Amniotic stem cell (primary cell): Measurements from ENCODE around the gene ALPK3.
"Not testable (repeated sequence)": the region's sequence is repeated elsewhere in the genome, so short reads cannot be mapped to it uniquely, and the experiment has no call there.

Experiments
- DNase-seq: peaks from one replicate; lab custom pipeline; 2025; lab: John Stamatoyannopoulos, UW

ALPK3 gene

DNA sequence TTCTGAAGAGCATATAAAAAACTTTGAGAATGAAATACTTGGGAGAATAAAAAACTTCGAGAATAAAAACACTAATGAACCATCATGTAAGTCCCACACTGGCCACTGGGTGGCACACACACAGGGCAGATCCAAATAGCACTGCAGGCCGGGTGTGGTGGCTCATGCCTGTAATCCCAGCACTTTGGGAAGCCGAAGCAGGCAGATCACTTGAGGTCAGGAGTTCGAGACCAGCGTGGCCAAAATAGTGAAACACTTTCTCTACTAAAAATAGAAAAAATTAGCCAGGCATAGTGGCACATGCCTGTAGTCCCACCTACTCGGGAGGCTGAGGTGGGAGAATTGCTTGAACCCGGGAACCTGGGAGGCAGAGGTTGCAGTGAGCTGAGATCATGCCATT lies 28.5 kb downstream of the ALPK3 start:
- not testable (repeated sequence) for DNase-seq

DNA sequence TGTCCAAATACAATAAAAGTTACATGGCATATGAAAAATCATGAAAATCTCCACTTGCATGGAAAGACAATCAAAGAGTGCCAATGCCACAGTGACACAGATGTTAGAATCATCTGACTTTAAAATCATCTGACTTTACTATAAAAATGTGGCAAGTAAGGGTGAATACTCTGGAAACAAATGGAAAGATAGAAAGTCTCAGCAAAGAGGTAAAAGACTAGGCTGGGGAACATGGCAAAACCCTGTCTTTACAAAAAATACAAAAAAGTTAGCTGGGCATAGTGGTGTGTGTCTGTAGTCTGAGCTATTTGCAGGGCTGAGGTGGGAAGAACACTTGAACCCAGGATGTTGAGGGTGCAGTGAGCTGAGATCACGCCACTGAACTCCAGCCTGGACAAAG lies 29.1 kb downstream of the ALPK3 start:
- DNase-seq: no peak

DNA sequence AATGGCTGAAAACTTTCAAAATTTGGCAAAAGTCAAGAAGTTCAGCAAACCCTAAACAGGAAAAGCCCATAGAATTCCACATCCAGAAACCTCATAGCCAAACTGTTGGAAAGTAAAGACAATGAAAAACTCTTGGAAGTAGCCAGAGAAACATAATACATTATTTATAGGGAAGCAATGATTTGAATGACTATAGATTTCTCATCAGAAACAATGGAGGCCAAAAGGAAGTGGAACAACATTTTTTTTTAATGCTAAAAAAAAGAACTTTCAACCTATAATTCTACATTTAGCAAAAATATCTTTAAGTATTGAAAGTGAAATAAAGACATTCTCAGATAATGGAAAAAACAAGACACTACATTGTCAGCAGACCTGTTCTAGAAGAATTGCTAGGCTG lies 30.2 kb downstream of the ALPK3 start:
- DNase-seq: no peak

DNA sequence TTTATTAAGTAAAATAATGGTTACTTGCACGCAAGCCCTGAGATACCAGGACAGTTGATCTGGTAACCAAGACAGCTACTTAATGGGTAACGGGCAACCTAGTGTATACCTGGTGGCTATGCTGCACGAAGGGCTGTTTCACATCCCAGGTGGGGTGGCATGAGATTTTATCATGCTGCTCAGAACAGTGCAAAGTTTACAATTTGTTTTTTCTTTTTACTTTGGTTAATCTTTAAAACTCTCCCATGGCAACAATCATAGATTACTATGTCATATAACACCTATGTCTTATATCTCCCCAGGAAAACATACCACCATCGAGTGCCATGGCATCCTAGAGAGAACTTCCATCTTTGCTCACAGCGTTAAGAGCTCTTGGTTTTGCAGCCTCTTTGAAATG lies 35.1 kb downstream of the ALPK3 start:
- no peak for DNase-seq

DNA sequence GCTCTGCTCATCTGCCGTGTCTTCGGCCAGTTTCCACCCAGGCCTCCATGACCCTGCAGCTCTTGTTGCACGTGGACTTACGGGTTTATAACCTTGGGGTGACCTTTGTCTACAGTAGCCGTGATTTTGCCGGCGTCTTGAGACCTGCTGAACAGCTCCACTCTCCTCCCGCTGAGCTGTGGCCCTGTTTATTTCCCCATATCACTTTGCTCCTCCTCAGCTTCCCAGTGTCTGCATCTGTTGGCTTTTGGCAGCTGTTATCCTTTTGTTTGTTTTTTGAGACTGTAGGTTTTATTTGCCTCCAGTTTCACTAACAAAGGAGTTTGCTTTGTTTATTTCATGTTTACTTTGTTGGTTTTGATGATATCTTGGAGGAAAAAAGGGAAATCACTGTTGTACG lies 38.0 kb downstream of the ALPK3 start:
- no peak for DNase-seq

DNA sequence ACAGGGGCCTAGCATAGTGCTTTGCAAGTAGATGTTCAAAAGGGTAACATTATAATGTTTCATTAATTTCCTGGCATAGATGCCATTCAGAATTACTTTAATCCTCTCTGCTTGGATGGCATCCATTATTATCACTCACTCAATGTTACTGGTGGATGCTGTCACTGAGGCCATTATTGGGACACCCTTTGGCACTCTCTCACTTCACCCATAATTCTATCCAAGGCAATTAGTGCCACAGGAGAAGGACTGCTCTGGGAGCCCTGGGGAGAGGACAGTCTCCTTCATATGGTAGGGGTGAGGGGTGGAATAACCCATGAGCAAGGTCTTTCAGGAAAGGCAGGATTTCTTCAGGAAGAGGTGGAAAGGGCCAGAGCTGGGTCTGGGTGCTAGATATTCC lies 38.6 kb downstream of the ALPK3 start:
- DNase-seq: no peak

DNA sequence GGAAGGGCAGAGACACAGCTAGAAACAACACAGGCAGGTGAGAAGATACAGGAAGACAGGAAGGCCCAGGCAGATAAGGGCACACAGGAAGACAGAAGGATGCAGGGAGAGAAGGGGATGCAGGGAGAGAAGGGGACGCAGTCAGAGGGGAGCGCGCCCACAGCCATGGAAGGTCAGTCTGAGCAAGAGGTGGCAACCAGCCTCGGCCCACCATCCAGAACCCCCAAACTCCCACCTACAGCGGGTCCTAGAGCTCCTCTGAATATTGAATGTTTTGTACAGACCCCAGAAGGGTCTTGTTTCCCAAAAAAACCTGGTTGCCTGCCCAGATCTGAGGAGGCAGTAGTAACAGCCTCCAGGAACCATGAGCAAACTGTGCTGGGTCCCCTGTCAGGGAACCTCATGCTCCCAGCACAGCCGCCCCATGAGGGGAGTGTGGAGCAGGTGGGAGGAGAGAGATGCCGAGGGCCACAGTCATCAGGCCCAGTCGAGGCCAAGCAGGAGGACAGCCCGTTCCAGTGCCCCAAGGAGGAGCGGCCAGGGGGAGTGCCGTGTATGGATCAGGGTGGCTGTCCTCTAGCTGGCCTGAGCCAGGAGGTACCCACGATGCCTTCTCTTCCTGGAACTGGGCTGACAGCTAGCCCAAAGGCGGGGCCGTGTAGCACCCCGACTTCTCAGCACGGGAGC lies 39.7 kb downstream of the ALPK3 start:
- no peak for DNase-seq

DNA sequence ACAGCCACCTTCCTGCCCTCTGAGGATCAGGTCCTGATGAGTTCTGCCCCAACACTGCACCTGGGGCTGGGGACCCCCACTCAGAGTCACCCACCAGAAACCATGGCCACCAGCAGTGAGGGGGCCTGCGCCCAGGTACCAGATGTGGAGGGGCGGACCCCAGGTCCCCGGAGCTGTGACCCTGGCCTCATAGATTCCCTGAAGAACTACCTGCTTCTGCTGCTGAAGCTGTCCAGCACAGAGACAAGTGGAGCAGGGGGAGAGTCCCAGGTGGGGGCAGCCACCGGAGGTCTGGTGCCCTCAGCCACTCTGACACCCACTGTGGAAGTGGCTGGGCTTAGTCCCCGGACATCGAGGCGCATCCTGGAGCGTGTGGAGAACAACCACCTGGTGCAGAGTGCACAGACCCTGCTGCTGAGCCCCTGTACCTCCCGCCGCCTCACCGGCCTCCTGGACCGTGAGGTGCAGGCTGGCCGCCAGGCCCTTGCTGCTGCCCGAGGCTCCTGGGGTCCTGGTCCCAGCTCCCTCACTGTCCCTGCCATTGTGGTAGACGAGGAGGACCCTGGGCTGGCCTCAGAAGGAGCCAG lies 40.4 kb downstream of the ALPK3 start:
- DNase-seq: no peak

DNA sequence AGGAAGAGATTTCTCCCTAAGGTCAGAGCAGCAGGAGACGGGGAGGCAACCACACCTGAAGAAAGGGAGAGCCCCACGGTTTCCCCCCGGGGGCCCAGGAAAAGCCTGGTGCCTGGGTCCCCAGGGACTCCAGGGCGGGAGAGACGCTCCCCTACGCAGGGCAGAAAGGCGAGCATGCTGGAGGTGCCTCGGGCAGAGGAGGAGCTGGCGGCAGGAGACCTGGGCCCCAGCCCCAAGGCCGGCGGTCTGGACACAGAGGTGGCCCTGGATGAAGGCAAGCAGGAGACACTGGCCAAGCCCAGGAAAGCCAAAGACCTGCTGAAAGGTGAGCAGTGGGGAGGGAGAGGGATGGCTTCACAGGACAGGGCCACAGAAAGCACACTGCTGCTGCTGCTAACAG lies 41.1 kb downstream of the ALPK3 start:
- DNase-seq: no peak

DNA sequence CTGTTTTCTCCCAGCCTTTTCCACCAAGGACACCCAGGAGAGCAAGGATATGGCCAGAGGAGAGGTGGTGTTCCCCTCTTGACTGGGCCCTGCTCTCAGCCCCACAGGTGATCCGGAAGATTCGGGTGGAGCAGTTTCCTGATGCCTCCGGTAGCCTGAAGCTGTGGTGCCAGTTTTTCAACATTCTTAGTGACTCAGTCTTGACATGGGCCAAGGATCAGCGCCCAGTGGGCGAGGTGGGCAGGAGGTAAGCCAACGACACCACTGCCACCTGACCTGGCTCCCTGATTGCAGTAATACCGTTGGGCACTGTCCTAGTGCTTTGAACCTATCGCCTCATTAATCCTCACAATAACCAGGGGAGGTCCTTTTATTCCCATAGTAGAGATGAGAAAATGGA lies 42.0 kb downstream of the ALPK3 start:
- DNase-seq: no peak

DNA sequence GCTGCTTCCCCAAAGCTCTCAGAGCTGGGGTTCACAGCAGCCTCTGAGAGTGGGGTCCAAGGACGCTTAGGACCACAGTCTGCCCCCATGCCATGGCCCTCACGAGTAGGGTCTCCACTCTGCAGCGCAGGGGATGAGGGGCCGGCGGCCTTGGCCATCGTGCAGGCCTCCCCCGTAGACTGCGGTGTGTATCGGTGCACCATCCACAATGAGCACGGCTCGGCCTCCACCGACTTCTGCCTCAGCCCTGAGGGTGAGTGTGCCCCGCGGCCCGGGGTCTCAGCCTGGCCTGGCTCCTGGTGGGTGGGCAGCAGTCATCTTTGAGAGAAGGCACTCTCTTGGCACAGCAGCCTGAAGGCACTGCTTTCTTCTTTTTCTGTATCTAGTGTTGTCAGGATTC lies 42.5 kb downstream of the ALPK3 start:
- no peak for DNase-seq

DNA sequence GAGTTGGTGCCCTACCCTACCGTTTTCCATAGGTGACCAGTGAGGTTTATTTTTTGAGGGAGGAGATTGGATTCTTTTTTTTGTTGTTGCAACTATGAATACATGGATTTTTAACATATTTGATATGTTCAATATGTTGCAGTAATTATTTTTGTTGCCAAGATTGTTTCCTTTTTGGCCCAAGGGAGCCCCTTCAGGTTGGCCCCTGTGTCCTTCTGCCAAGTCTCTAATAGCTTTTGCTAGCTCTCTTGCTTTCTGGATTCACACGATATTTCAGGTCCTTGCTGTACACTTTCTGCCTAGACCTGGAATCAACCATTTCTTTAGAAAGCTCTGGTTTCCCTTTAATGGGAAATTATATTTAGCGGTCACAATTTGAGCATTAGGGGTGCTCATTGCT lies 44.6 kb downstream of the ALPK3 start:
- no peak for DNase-seq

DNA sequence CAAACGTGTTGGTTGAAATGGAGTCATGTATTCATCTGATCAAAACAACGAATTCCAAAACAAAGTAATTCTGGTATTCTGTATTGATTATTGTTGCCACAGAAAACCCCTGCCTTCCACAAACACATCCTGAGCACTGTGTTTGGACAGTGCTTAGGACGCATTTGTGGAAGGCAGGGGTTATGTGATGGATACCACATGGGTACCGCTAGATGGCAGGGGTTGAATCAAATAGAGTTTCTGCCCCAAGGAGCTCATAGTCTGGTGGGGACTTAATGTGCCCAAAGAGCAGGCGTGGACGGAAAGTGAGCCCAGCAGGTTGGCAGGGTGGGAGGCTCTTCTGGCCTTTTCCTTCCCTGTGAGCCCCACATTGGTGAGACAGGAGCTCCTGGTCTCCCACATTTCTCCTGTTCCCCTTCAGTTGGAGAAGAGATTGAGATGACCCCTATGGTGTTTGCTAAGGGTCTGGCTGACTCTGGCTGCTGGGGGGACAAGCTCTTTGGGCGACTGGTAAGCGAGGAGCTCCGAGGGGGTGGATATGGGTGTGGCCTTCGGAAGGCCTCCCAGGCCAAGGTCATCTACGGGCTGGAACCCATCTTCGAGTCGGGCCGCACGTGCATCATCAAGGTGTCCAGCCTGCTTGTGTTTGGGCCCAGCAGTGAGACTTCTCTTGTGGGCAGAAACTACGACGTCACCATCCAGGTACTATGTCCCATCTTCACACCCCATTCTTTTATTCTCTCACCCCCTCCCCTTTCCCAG lies 45.2 kb downstream of the ALPK3 start:
- no peak for DNase-seq

DNA sequence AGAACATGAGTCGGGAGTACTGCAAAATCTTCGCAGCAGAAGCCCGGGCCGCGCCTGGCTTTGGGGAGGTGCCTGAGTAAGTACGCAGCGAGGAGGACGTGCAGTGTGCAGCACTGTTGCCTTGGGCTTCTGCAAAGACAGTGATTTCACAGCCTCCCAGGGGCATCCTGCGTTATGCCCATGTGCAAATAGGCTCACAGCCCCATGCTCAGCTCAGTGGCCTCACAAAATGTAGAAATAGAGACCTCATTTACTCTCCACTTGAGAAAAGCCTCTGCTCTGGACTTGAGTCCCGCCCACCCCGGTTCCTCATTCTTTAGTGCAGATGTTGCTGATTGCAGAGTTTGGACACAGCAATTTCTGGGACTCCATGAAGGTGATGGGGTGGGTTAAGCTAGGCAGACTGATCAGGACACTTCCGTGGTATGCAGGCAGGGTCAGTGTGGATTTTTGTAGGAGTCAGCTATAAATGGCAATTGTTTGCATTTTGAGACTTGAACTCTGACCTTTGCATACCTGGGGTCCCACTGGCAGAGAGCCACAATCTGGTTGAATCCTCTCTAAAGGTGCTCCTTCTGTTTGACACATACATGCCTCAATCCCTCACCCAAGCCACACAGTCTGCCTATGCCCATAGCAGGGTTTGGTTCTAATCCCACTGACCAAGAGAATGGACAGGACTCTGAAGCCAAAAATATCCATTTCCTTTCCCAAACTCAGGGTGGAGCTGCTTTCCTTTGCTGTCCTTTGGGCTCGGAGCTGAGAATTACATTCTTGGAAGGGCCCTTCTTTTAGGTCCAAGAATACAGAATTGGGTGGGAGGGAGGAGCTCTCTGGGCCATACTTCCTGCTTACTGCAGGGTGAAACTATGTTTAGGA lies 46.6 kb downstream of the ALPK3 start:
- no peak for DNase-seq

DNA sequence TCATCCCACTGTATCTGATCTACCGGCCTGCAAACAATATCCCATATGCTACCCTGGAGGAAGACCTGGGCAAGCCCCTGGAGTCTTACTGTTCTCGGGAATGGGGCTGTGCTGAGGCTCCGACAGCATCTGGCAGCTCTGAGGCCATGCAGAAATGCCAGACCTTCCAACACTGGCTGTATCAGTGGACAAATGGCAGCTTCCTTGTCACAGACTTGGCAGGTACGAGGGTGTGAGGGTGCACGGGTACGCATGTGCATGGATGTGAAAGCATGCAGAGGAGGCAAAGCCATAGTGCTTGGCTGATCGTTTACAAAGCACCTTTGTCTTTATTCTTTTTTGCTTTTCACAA lies 47.3 kb downstream of the ALPK3 start:
- DNase-seq: no peak

DNA sequence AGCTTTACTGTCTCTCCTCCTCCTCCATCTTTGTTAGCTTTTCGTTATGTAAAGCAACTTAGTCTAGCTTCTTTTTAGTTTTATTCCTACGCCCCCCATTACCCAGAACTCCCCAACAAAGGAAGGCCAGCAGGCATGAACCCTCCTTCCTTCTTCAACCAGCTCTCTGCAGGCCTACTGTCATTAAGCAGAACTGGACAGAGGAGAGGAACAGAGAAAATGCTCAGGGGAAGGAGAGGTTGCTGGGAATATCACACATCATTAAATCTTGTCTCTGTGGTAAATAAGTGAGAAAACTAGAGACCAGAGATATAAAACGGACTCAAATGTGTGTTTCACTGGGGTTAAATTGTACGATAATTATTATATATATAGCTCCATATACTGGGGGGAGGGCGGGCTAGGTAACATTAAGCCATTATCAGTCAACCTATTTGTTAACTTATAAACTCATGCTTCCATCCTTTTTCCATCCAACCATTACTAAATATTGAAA lies 48.0 kb downstream of the ALPK3 start:
- no peak for DNase-seq

DNA sequence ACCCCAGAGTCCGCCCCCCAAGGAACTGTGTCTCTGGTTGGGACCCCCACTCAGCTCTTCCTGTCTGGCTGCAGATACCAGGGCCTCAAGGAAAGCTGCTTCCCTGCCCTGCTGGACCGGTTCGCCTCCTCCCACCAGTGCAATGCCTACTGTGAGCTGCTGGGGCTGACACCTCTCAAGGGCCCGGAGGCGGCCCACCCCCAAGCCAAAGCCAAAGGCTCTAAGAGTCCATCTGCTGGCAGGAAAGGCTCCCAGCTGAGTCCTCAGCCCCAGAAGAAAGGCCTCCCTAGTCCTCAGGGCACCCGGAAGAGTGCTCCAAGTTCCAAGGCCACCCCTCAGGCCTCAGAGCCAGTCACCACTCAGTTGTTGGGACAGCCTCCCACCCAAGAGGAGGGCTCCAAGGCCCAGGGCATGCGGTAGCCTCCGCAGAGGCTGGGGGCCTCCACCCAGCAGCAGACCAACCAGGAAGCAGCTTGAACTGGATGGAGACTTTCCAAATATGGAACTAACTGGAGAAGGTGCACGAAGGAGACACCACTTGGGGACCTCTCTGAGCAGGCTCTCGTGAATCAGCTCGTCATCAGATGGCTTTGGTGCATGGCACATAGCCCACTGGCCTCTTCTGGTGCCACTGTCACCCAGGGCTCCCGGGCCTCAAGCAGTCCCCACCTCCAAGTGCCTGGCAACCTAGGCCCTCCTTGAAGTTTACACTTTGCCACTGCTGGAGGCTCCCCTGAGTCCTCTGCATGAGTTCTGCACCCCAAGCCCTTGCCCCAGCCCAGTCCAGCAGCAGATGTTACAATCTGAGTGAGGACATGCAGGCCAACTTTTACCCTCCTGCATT lies 51.1 kb downstream of the ALPK3 start:
- DNase-seq: no peak

DNA sequence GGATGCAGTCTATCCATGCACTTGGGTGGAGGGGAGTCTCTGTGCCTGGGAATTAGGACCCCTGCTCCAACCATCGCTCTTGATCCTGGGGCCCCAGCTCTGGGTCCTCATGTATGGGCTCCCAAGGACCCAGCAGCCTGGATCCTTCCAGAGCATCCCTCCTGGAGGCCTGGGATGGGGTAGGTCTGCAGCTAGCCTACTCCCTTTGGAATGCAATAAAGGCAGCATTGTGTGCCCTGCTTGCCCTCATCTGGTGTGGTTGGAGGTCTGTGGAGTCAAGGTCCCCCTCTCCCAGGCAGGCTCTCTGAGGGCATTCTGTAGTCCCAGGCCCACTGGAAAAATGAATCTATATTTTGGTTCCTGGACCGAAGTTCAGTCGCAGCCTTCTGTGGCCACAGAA lies 52.4 kb downstream of the ALPK3 start:
- no peak for DNase-seq

DNA sequence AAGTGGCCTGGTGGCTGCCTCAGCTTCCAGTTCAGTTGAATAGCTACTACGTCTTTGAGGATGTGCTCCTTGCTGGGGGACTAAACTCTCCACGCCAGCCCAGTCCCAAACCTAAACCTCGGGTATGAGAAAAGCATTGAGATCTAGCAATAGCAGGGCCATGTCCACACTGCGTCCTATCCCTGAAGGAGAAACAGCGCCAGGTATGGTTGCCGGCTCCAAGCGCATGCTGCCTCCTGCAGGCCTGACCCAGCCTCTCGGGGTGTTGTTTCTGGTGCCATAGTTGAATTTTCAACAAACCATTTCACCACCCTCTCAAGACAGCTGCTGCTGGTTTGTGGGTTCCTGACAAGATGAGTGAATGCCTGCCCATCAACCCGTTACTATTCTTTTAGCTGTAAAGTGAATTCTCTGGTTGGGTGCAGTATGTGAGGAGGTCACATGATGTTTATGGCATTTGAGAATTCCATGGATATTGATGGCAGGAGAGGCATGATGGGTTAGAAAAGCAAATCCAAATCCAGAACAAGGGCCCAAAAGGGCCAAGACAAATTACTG lies 54.4 kb downstream of the ALPK3 start:
- DNase-seq: no peak

DNA sequence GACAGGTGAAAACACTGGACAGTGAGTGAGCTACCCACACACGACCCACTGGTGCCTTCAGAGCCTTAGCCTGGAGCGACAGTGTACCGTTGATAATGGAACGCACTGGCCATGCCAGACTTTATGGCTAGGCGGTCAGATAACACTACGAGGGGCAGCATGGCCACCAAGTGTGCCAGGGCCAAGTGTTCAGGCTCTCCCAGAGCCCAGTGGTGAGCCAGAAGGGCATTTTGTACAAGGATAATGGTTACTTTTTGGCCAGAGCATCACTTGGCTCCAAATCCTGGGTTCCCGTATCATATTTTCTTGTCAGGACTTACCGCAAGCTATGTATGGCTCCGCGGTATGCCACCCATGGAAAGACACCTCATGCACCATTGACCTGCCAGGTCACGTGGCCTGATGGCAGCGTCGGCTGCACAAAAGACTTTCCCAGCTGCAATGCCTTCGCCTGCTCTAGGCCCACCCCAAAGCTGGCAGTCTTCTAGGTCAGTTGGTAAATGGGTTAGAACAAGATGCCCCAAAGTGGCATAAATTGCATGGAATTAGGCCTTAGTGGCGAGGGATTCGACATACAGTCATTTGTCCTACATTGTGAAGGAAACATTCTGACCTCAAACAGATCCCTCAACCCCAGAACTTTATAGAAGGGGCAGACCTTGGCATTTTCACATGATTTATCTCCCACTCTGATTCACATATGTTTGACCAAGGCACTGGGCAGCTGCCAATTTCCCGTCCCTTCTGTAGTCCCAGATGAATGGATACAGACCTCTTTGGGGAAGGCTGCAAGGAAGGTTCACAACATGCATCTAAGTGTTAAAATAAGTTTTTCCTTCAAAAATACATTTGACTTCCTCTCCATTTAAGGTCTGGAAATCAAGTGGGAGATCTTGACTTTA lies 55.1 kb downstream of the ALPK3 start:
- DNase-seq: no peak
